ENCODE data around the gene PLCXD1.

GRCh38 chrX:310621-311155 is 29.5 kb downstream of the PLCXD1 start:
- TF ChIP-seq CTCF (IDR thresholded peaks at IDR 0.05; ENCODE audit: low read depth, low read length, missing input control) (no peak), MAX (IDR thresholded peaks at IDR 0.05) (no peak)

Measured in liver (tissue), 2 donors.